Neural crest cell (in vitro differentiated cells): ENCODE data around the gene TSPAN15. TPM values are rescaled to one million over a fixed set of nuclear protein-coding genes. Genes with fewer than 3 reads are reported as not detected.

Experiments used
- DNase-seq: peaks from one replicate; pipeline ENCODE4 v3.0.0; 2021; ENCODE audit warnings: low read depth, mixed read lengths, low spot score
- H3K27ac Mint-ChIP-seq: one replicate; pipeline ENCODE4 v1.8.0; 2021; ENCODE audit warnings: mild to moderate bottlenecking, mixed read lengths; ENCODE audit not compliant: unreplicated experiment
- H3K27me3 Mint-ChIP-seq: 2 replicates; pipeline ENCODE4 v1.8.0; 2021; ENCODE audit warnings: low read depth, mild to moderate bottlenecking, mixed read lengths
- H3K36me3 Mint-ChIP-seq: 2 replicates; pipeline ENCODE4 v1.8.0; 2021; ENCODE audit warnings: low read depth, mild to moderate bottlenecking, mixed read lengths
- H3K4me1 Mint-ChIP-seq: 2 replicates; pipeline ENCODE4 v1.8.0; 2021; ENCODE audit warnings: mixed read lengths
- H3K4me3 Mint-ChIP-seq: one replicate; pipeline ENCODE4 v1.8.0; 2021; ENCODE audit warnings: mild to moderate bottlenecking, mixed read lengths
- H3K9me3 Mint-ChIP-seq: 2 replicates; pipeline ENCODE4 v1.8.0; 2021; ENCODE audit warnings: mixed read lengths
- total RNA-seq: library from RNA; stranded (reverse); gene quantifications from 2 replicates; pipeline ENCODE4 v1.2.1, GENCODE V29; 2021
- TF ChIP-seq, protein P1 (sequence below): fragments of 200-600 bp; sonication (generic); conservative IDR thresholded peaks from 2 replicates; pipeline ENCODE4 v1.5.0; 2021; ENCODE audit warnings: antibody characterized with exemption, mild to moderate bottlenecking

The TSPAN15 gene
- total RNA-seq, 1 donor from 2014 or later = 12.3 TPM

- H3K27me3 Mint-ChIP-seq = no peaks in the 10 kb centered on the region
- H3K4me1 Mint-ChIP-seq = peaks cover 13% of the 10 kb centered on the region
- H3K27ac Mint-ChIP-seq = peak overlapping the region; percentile 19
- TF ChIP-seq, protein P1, sequence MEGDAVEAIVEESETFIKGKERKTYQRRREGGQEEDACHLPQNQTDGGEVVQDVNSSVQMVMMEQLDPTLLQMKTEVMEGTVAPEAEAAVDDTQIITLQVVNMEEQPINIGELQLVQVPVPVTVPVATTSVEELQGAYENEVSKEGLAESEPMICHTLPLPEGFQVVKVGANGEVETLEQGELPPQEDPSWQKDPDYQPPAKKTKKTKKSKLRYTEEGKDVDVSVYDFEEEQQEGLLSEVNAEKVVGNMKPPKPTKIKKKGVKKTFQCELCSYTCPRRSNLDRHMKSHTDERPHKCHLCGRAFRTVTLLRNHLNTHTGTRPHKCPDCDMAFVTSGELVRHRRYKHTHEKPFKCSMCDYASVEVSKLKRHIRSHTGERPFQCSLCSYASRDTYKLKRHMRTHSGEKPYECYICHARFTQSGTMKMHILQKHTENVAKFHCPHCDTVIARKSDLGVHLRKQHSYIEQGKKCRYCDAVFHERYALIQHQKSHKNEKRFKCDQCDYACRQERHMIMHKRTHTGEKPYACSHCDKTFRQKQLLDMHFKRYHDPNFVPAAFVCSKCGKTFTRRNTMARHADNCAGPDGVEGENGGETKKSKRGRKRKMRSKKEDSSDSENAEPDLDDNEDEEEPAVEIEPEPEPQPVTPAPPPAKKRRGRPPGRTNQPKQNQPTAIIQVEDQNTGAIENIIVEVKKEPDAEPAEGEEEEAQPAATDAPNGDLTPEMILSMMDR = no peak
- DNase-seq = no peak
- no peak overlapping the region for H3K4me3 Mint-ChIP-seq
- H3K9me3 Mint-ChIP-seq = no peaks in the 10 kb centered on the region
- H3K36me3 Mint-ChIP-seq = no peaks in the 10 kb centered on the region
Observed at GRCh38 chr10:69464801-69465401, 13.6 kb downstream of the TSPAN15 start.

GRCh38 chr10:69465457-69466157, 14.3 kb downstream of the TSPAN15 start:
- Mint-ChIP-seq H3K36me3 (no peaks in the 10 kb centered on the region), H3K27ac (no peak overlapping the region), H3K9me3 (no peaks in the 10 kb centered on the region), H3K4me1 (peaks cover 12% of the 10 kb centered on the region), H3K27me3 (no peaks in the 10 kb centered on the region), H3K4me3 (no peak overlapping the region)
- no peak for DNase-seq
- TF ChIP-seq, protein P1 = no peak

DNA sequence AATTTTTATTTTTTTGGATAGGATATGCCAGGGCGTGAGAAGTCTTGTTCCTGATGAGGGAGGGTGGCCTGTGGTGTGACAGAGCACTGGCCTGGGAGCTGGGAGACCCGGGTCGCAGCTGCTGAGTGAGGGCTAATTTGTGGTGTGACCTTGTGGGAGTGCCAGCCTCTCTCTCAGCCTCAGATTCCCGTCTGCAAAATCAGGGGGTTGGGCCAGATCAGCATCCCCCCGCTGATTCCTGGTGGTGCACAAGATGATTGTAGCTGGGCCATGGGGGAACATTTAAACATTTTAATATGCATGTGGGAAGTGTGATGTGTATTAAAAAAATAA, 14.9 kb downstream of the TSPAN15 start:
- no peaks in the 10 kb centered on the region for H3K9me3 Mint-ChIP-seq
- peaks cover 7% of the 10 kb centered on the region for H3K4me1 Mint-ChIP-seq
- H3K4me3 Mint-ChIP-seq = no peak overlapping the region
- no peak for DNase-seq
- H3K27ac Mint-ChIP-seq = no peak overlapping the region
- H3K36me3 Mint-ChIP-seq = no peaks in the 10 kb centered on the region
- no peaks in the 10 kb centered on the region for H3K27me3 Mint-ChIP-seq
- TF ChIP-seq, protein P1 = no peak

DNA sequence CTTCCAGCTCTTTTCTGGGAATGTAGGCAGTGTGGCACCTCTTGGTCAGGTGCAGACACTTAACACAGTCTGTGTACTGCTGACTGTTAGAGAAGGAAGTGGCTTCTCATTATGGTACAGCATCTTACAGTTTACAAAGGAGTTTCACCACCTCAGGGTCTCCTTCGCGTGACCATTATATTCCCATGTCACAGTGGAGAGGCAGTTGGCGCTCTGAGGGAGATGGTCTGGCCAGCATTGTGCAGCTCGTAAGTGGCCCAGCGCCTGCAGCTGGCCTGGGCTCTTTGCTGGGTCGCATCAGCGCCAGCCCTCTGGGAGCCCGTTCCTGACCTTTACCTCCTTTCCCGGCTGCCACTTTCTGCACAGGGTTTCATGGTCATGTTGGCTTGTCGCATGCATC, 15.4 kb downstream of the TSPAN15 start:
- no peak for DNase-seq
- H3K4me3 Mint-ChIP-seq = no peak overlapping the region
- H3K27ac Mint-ChIP-seq = no peak overlapping the region
- H3K27me3 Mint-ChIP-seq = no peaks in the 10 kb centered on the region
- H3K9me3 Mint-ChIP-seq = no peaks in the 10 kb centered on the region
- TF ChIP-seq, protein P1 = no peak
- peaks cover 7% of the 10 kb centered on the region for H3K4me1 Mint-ChIP-seq
- no peaks in the 10 kb centered on the region for H3K36me3 Mint-ChIP-seq

- Mint-ChIP-seq H3K4me3 (no peak overlapping the region), H3K27me3 (no peaks in the 10 kb centered on the region), H3K4me1 (peaks cover 7% of the 10 kb centered on the region), H3K36me3 (no peaks in the 10 kb centered on the region), H3K27ac (no peak overlapping the region), H3K9me3 (no peaks in the 10 kb centered on the region)
- TF ChIP-seq, protein P1 = no peak
- no peak for DNase-seq
Observed at GRCh38 chr10:69467928-69468750, 16.9 kb downstream of the TSPAN15 start.
